ENCODE data around the gene PTPN7. TPM values are rescaled to one million over a fixed set of nuclear protein-coding genes. Genes with fewer than 3 reads are reported as not detected.
"Not testable (repeated sequence)": the region's sequence is repeated elsewhere in the genome, so short reads cannot be mapped to it uniquely, and the experiment has no call there.

The PTPN7 gene
- total and polyA plus RNA-seq, 10 of the 15 experiments (the other 5 are each of a cell fraction or from before 2014, with no cell fraction given): 7.9 to 117 (median 102) TPM

- TF ChIP-seq ATF2 (IDR thresholded peaks at IDR 0.05; ENCODE audit: low read length) (no peak), POU2F2 (IDR thresholded peaks at IDR 0.05; ENCODE audit: borderline replicate concordance, low read depth, low read length) (no peak)
These were observed 21.2 kb upstream of the PTPN7 start (continued) for GRCh38 chr1:202181586-202181985.

- CTCF ChIA-PET: interaction anchor here (1.0 to 12.4 kb wide), 6 partner anchors 9 to 539 kb away, joined by 3 to 171 read pairs (median 9); partner anchors contain the start of genes LGR6 and PTPN7
- in situ Hi-C loops (cut with MboI); H3K9me3 ChIP-seq (replicated peaks; ENCODE audit: control insufficient read depth, insufficient read depth, low read length); H3K27me3 ChIP-seq (replicated peaks in 1 of 2; ENCODE audit: control insufficient read depth in 2 of 2, insufficient read depth in 2 of 2, low read length in 1 of 2); intact Hi-C loops (cut with micrococcal nuclease; ENCODE audit: unreplicated experiment); ATAC-seq; H3K79me2 ChIP-seq (ENCODE audit: control insufficient read depth, insufficient read depth, low read length); H3K4me3 ChIP-seq; H3K36me3 ChIP-seq (ENCODE audit: control insufficient read depth in 2 of 2, insufficient read depth in 2 of 2, low read length in 1 of 2); BruUV-seq (replicated peaks); H3K27ac ChIP-seq (ENCODE audit: control insufficient read depth, insufficient read depth); RAD21 ChIA-PET (ENCODE audit: unreplicated experiment); H3K9ac ChIP-seq (ENCODE audit: control insufficient read depth, insufficient read depth, low read length); DNase-seq (ENCODE audit: low read depth, low spot score); FAIRE-seq; H3K4me1 ChIP-seq (ENCODE audit: control insufficient read depth, insufficient read depth, low read length); H4K20me1 ChIP-seq (ENCODE audit: control insufficient read depth, insufficient read depth); H2AFZ ChIP-seq (ENCODE audit: control insufficient read depth, low read depth, low read length); H3K4me2 ChIP-seq (ENCODE audit: control insufficient read depth, insufficient read depth): not testable (repeated sequence)
- POLR2A ChIA-PET: interaction anchor here (0.8 kb wide), 1 partner anchor 201 kb away, joined by 3 read pairs; no protein-coding TSS in a partner anchor
- 8% methylated on average over 2 of the region's 2 CpGs for WGBS (ENCODE audit: insufficient coverage, insufficient replicate concordance, low lambda C conversion rate, missing lambda C conversion rate)
- SMC1A ChIA-PET (ENCODE audit: uncharacterized antibody, unreplicated experiment): interaction anchor here (0.8 to 2.4 kb wide), 4 partner anchors 9 to 26 kb away, joined by 3 to 7 read pairs (median 4); no protein-coding TSS in a partner anchor
These were observed 20.3 kb upstream of the PTPN7 start for GRCh38 chr1:202180751-202181139.
